Large intestine (tissue), 12 donors: ENCODE results near the gene EYA3. TPM values are rescaled to one million over a fixed set of nuclear protein-coding genes. Genes with fewer than 3 reads are reported as not detected.

Experiments
- DNase-seq, 2 donors: peaks; one replicate each; pipeline versions ENCODE4 v3.0.0 to v3.0.0-alpha.2; 2013
- H3K27ac ChIP-seq: one replicate; pipeline ENCODE4 v1.5.1; 2013; ENCODE audit warnings: low read length
- H3K27me3 ChIP-seq: 2 replicates; pipeline ENCODE4 v1.6.1; 2013; ENCODE audit warnings: low read length; ENCODE audit not compliant: control insufficient read depth, insufficient read depth
- H3K36me3 ChIP-seq: 2 replicates; pipeline ENCODE4 v1.6.1; 2013; ENCODE audit warnings: low read length; ENCODE audit not compliant: control insufficient read depth, insufficient read depth
- H3K4me1 ChIP-seq: one replicate; pipeline ENCODE4 v1.6.1; 2013; ENCODE audit warnings: low read length; ENCODE audit not compliant: control insufficient read depth, insufficient read depth
- H3K4me3 ChIP-seq: one replicate; pipeline ENCODE4 v1.5.1; 2013; ENCODE audit warnings: low read length
- H3K9me3 ChIP-seq: one replicate; pipeline ENCODE4 v1.6.1; 2013; ENCODE audit warnings: mild to moderate bottlenecking, low read depth, low read length, moderate library complexity; ENCODE audit not compliant: control insufficient read depth
- WGBS: methylation state at CpG from one replicate; pipeline ENCODE4 v1.1.5; 2013; ENCODE audit warnings: low lambda C conversion rate; ENCODE audit not compliant: insufficient coverage; 5-methylcytosine and 5-hydroxymethylcytosine counted together
- long read RNA-seq, 11 donors: transcript quantifications; one replicate each; lab custom pipeline, GENCODE V29; 2026
- polyA plus RNA-seq: library from polyadenylated mRNA; unstranded; fragments of 120-200 nt; gene quantifications from one replicate; pipeline ENCODE4 v1.2.1, GENCODE V29; 2013

The EYA3 gene, protein sequence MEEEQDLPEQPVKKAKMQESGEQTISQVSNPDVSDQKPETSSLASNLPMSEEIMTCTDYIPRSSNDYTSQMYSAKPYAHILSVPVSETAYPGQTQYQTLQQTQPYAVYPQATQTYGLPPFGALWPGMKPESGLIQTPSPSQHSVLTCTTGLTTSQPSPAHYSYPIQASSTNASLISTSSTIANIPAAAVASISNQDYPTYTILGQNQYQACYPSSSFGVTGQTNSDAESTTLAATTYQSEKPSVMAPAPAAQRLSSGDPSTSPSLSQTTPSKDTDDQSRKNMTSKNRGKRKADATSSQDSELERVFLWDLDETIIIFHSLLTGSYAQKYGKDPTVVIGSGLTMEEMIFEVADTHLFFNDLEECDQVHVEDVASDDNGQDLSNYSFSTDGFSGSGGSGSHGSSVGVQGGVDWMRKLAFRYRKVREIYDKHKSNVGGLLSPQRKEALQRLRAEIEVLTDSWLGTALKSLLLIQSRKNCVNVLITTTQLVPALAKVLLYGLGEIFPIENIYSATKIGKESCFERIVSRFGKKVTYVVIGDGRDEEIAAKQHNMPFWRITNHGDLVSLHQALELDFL
- 16.7 TPM for polyA plus RNA-seq
- long read RNA-seq, donor 1, result 0 reads
- long read RNA-seq, donor 2, full-length matches to known transcripts, result 4 of 4 reads
- long read RNA-seq, donor 2, partial matches to known transcripts, result 0 of 4 reads
- long read RNA-seq, donor 2, other reads (novel, unspliced or antisense), result 0 of 4 reads
- long read RNA-seq, donor 3, result 0 reads
- long read RNA-seq, donor 4, result 0 reads
- long read RNA-seq, donor 5, result 0 reads
- long read RNA-seq, donor 6, result 0 reads
- long read RNA-seq, donor 7, result 0 reads
- long read RNA-seq, donor 8, full-length matches to known transcripts, result 4 of 4 reads
- long read RNA-seq, donor 8, partial matches to known transcripts, result 0 of 4 reads
- long read RNA-seq, donor 8, other reads (novel, unspliced or antisense), result 0 of 4 reads
- long read RNA-seq, donor 9, result 0 reads
- long read RNA-seq, donor 10, full-length matches to known transcripts, result 3 of 3 reads
- long read RNA-seq, donor 10, partial matches to known transcripts, result 0 of 3 reads
- long read RNA-seq, donor 10, other reads (novel, unspliced or antisense), result 0 of 3 reads
- long read RNA-seq, donor 11, result 0 reads

DNA sequence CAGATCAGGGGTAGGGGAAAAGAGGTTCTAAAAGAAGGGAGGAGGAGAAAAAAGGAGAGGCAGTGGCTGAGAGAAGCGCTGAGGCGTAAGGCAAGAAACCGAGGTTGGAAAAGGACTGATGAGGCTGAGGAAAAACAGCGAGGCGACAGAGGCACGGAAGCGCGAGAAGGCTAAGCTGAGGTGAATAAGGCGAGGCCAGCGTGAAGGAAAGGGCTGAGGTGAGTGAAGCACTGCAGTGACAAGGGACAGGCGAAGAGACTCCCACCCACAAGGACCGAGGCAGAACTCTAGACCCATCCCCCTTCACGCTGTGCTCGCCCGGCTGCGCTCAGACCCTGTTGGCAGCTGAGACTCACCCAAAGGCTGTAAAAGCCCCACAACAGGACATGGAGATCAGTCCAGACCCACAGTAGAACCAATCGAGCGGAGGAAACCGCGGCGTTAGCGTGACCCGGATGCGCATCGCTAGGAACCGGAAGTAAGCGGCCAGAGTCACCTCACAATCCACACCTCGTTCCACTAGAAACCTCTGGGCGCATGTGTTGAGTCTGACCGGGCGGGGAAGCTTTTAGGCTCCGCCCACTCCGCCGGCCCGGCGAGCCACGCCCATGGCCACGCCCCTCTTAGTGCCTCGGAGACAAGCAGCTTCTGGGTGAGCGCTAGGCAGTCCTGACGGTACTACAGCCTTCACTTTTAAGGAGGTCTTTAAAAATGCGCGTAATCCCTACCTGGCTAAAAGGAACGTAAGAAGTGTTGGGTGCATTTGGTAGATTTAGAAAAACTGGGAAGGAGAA, at the start of gene EYA3:
EYA3 (minus strand) TSS at position 443 of the 794 bp plus-strand sequence. CDS start 30,584 bp downstream, outside the sequence.
- 0% methylated on average over 2 of the region's 44 CpGs for WGBS
- DNase-seq, result peak; percentile 98 to 99
- Histone ChIP-seq H3K9me3 (no peaks in the 10 kb centered on the region), H3K27me3 (no peaks in the 10 kb centered on the region), H3K27ac (peak within 1 kb of the TSS; percentile 89), H3K36me3 (no peaks in the 10 kb centered on the region), H3K4me3 (peak within 1 kb of the TSS; percentile 70), H3K4me1 (peaks cover 13% of the 10 kb centered on the region)

DNA sequence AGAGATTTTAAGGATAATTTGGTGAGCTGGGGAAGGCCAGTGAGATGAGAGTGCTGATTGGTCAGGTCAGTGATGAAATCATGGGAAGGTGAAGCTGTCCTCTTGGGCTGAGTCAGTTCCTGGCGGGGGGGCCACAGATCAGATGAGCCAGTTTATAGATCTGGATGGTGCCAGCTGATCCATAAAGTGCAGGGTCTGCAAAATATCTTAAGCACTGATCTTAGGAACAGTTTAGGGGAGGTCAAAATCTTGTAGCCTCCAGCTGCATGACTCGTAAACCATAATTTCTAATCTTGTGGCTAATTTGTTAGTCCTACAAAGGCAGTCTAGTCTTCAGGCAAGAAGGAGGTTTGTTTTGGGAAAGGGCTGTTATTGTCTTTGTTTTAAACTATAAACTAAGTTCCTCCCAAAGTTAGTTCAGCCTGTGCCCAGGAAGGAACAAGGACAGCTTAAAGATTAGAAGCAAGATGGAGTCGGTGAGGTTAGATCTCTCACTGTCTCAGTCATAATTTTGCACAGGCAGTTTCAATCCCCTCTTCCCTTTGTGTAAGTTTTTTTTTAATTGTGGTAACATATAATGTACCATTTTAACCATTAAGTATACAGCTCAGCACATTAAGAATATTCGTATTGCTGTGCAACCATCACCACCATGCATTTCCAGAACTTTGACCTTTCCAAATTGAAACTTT, 48.7 kb upstream of the EYA3 start:
- no CpG with 5 or more reads among the region's 4 CpGs for WGBS
- no peak for DNase-seq
- Histone ChIP-seq H3K4me1 (no peaks in the 10 kb centered on the region), H3K27me3 (no peaks in the 10 kb centered on the region), H3K4me3 (no peak overlapping the region), H3K27ac (no peak overlapping the region), H3K9me3 (peaks cover 3% of the 10 kb centered on the region), H3K36me3 (no peaks in the 10 kb centered on the region)

DNA sequence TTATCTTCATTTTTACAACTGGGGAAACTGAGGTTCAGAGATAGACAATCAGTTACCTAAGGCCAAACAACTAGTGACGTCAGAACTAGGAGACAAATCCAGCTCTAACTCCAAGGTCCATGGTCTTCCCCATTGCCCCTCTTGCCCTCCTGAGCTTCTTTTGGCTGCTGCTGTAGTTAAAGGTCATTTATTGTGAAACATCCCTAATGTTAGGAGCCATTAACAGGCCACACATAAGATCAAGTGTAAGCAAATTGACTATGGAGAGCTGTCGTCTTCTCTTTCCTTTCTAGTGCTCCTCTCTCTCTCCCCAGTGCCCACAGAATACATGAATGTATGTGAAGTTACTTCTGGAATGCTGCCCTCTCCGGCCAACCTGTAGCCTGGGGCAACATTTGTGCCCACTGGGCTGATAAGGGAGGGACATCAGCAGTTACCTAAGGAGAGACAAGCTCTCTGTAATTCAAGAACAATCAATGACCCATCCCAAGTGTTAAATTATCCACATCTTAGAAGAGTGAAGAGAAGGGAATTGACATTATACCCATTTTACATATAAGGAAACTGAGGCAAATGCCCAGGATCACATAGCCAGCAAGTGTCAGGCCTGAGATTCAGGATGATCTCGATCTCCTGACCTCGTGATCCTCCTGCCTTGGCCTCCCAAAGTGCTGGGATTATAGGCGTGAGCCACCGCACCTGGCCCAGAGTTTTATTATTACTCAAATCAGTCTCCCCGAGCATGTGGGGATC, 47.9 kb upstream of the EYA3 start:
- Histone ChIP-seq H3K27me3 (no peaks in the 10 kb centered on the region), H3K4me3 (no peak overlapping the region), H3K9me3 (peaks cover 3% of the 10 kb centered on the region), H3K27ac (no peak overlapping the region), H3K4me1 (no peaks in the 10 kb centered on the region), H3K36me3 (no peaks in the 10 kb centered on the region)
- no peak for DNase-seq
- WGBS, result no CpG with 5 or more reads among the region's 8 CpGs

DNA sequence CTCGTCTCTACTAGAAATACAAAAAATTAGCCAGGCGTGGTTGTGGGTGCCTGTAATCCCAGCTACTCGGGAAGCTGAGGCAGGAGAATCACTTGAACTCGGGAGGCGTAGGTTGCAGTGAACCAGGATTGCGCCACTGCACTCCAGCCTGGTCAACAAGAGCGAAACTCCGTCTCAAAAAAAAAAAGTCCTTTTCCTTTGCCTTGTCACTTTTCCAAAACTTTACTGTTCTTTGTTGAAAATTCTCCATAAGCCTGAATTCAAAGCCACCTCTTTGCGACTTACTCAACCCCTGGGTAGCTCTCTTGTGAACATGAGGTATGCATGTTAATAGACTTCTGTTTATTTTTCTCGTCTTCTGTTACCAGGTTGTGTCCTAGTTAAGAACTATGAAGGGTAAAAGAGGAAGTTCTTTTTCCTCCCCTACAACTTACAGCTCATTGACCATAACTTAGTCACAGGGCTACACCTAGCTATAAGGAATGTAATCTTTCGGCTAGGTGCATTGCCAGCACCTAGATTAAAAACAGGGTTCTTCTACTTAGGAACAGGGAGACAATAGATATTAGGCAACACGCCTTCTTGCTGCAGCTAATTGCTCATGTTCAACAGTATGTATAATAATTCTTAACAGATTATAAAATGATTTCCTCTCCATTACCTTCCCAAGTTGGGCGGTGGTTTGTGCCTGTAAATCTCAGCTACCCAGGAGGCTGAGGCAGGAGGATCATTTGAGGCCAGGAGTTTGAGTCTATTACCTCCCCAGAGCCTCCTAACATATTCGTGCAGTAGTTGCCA, 47.2 kb upstream of the EYA3 start:
- Histone ChIP-seq H3K4me3 (no peak overlapping the region), H3K4me1 (no peaks in the 10 kb centered on the region), H3K27me3 (no peaks in the 10 kb centered on the region), H3K36me3 (no peaks in the 10 kb centered on the region), H3K9me3 (peaks cover 3% of the 10 kb centered on the region), H3K27ac (no peak overlapping the region)
- no peak for DNase-seq
- 58% methylated on average over 2 of the region's 14 CpGs for WGBS

DNA sequence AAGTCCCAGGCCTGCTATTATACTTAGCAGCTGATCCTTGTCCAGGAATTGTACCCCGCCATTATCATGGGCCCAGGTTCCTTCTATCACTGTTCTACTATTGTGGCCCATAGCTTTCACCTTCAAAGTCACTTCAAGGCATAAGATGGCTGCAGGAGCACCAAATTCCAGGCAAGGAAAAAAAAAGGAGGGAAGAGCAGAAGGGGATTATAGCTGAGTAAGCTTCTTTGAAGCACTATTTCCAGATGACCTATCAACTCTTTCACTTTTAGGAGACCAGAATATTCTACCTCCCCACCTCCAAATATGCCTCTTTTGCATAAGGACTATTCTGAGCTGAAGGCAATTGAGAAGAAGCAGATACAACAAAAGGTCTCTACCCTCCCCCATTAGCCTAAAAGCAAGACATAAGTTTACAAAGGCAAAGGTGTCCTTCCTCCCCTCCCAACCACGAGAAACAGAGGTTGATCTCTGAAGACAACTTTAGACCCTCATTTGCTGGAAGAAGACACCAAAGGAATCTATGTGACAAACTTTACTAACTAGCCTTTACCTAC, 46.3 kb upstream of the EYA3 start:
- Histone ChIP-seq H3K9me3 (peaks cover 3% of the 10 kb centered on the region), H3K27ac (no peak overlapping the region), H3K4me1 (no peaks in the 10 kb centered on the region), H3K4me3 (no peak overlapping the region), H3K27me3 (no peaks in the 10 kb centered on the region), H3K36me3 (no peaks in the 10 kb centered on the region)
- WGBS, result no CpG with 5 or more reads among the region's 2 CpGs
- no peak for DNase-seq

DNA sequence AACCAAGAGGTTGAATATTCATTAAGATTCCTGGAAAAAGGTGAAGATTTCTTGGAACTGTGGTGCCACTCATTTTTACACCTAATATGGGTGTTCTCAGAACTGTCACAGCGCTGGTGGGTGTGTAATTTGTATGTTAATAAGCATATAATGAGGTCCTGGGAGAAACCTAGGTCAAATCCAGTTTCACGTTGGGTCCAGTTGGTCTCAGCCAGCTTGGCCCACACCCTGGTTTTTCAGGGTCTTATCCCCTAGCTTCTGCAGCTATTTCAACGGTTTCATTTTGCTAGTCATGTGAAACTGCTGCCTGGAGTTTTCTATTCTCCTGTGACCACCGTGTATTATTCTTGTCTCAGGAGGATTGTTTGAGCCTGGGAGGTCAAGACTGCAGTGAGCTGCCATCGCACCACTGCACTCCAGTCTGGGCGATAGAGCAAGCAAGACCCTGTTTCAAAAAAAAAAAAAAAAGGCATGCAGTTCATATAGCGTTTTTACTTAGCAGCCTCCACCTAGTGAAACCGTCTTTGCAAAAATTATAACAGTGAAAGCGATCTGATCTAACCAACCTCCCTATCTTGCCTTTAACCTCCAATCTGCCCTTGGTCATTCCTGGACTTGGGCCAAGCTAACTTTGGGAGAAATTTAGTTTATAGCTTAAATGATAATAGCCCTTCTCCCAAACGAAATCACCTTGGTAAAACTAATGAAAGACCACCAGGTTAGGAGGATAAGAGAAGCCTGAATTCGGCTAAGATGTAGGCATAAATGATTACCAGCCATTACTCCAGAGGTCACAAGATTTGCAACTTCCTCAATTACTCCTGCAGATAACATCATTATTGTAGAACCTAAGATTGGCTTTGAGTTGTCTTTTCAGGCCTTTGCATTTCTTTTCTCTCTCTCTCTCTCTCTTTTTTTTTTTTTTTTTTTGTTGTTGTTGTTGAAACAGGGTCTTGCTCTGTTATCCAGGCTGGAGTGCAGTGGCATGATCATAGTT, 44.1 kb upstream of the EYA3 start:
- H3K4me3 ChIP-seq, result no peak overlapping the region
- no peaks in the 10 kb centered on the region for H3K4me1 ChIP-seq
- no peak overlapping the region for H3K27ac ChIP-seq
- H3K9me3 ChIP-seq, result peaks cover 3% of the 10 kb centered on the region
- no CpG with 5 or more reads among the region's 11 CpGs for WGBS
- no peaks in the 10 kb centered on the region for H3K36me3 ChIP-seq
- no peaks in the 10 kb centered on the region for H3K27me3 ChIP-seq
- DNase-seq, result no peak

DNA sequence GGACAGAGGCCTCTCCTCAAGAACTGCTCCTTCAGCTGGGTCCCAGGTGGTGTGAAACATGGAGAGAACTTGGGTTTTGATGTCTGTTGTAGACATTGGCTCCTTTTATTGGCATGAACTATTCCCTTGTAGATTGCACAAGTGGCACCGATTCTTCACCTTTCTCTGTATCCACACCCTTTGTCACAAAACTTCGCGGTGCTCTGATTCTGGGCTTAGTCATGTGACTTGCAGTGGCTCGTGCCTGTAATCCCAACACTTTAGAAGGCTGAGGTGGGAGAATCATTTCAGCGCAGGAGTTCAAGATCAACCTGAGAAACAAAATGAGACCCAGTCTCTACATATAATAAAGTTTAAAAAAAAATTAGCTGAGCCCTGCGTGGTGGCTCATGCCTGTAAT, 42.5 kb upstream of the EYA3 start:
- Histone ChIP-seq H3K27me3 (no peaks in the 10 kb centered on the region), H3K4me3 (no peak overlapping the region), H3K27ac (no peak overlapping the region), H3K9me3 (peaks cover 3% of the 10 kb centered on the region), H3K36me3 (no peaks in the 10 kb centered on the region), H3K4me1 (no peaks in the 10 kb centered on the region)
- WGBS, result no CpG with 5 or more reads among the region's 6 CpGs
- no peak for DNase-seq

DNA sequence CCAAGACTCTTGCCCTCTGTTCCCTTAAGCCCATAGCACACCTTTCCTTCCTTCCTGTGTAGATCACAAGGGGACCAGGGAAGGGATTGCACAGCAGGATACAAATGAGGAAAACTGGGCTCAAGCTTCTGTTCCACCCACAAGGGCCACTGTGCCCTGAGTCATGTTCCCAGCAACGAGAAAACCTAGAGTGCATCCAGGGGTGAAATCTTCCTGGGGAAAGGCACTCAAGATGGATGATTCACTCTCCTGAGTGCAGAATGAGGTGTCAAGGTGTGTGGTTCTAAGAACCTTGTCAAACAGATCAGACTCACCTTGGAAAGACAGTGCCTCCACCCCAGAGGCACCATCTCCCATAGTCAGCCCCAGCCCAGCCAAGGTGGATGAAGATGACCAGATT, 40.7 kb upstream of the EYA3 start:
- Histone ChIP-seq H3K4me1 (no peaks in the 10 kb centered on the region), H3K27ac (no peak overlapping the region)
- no CpG with 5 or more reads among the region's 1 CpG for WGBS

More for the DNA sequence above, 40.7 kb upstream of the EYA3 start:
- no peak overlapping the region for H3K4me3 ChIP-seq
- H3K27me3 ChIP-seq, result no peaks in the 10 kb centered on the region
- DNase-seq, result no peak
- H3K36me3 ChIP-seq, result no peaks in the 10 kb centered on the region
- peaks cover 3% of the 10 kb centered on the region for H3K9me3 ChIP-seq
